ENCODE measurements around the gene STAT5B. TPM values are rescaled to one million over a fixed set of nuclear protein-coding genes. Genes with fewer than 3 reads are reported as not detected.

STAT5B gene
- total and polyA plus RNA-seq, 9 of the 15 experiments (the other 6 are each of a cell fraction or from before 2014, with no cell fraction given), result 20.8 to 176 (median 92.4) TPM

GRCh38 chr17:42179911-42180410 lies 96.2 kb downstream of the STAT5B start (continued):
- TF ChIP-seq SMARCC2 (IDR thresholded peaks at IDR 0.05; ENCODE audit: low read depth), result no peak
- TF ChIP-seq HDAC1 (IDR thresholded peaks at IDR 0.05), result peak in 1 of 2 experiments; percentile 70; a peak in 2 of 4 replicates
- TF ChIP-seq FOXP1 (CRISPR knock-in tag; IDR thresholded peaks at IDR 0.05), result peak; percentile 51; the same call in 1 of the 2 replicates
- no peak for TF ChIP-seq MTA2 (IDR thresholded peaks at IDR 0.05; ENCODE audit: low read depth)
- no peak for TF ChIP-seq DLX4 (CRISPR knock-in tag; IDR thresholded peaks at IDR 0.05)
- no peak for TF ChIP-seq FOXM1 (IDR thresholded peaks at IDR 0.05; ENCODE audit: low read depth)
- TF ChIP-seq FOXM1 (CRISPR knock-in tag; IDR thresholded peaks at IDR 0.05; ENCODE audit: low read depth), result peak; percentile 73; the same call in 1 of the 2 replicates
- TF ChIP-seq RBM22 (IDR thresholded peaks at IDR 0.05; ENCODE audit: low read depth, low read length, poor library complexity, severe bottlenecking), result peak; percentile 75
- 0 out of 2 replicates have a peak, but pooled peaks have one; percentile 52 for TF ChIP-seq NCOA1 (IDR thresholded peaks at IDR 0.05; ENCODE audit: low read depth)
- no peak for TF ChIP-seq SAFB2 (IDR thresholded peaks at IDR 0.05; ENCODE audit: borderline replicate concordance, low read depth, low read length, severe bottlenecking)
- no peak for TF ChIP-seq ZBTB8A (IDR thresholded peaks at IDR 0.05; ENCODE audit: partially characterized antibody)
- peak in 1 of 3 experiments; percentile 67 for TF ChIP-seq YY1 (IDR thresholded peaks at IDR 0.05; ENCODE audit: borderline replicate concordance in 1 of 3, control insufficient read depth in 1 of 3, extremely low read depth in 1 of 3, insufficient read depth in 3 of 3, insufficient read length in 1 of 3, insufficient replicate concordance in 2 of 3, low read depth in 1 of 3, low read length in 2 of 3)
- TF ChIP-seq FOXA1 (IDR thresholded peaks at IDR 0.05; ENCODE audit: borderline replicate concordance), result no peak
- no peak for TF ChIP-seq ZNF507 (tag; conservative IDR thresholded peaks at IDR 0.05)
- TF ChIP-seq RFX1 (IDR thresholded peaks at IDR 0.05), result peak; percentile 94
- no peak for TF ChIP-seq MAFF (IDR thresholded peaks at IDR 0.05; ENCODE audit: low read length)
- TF ChIP-seq ZBTB7A (IDR thresholded peaks at IDR 0.05; ENCODE audit: borderline replicate concordance, control insufficient read depth, low read depth, low read length), result no peak
- TF ChIP-seq FOXK1 (CRISPR knock-in tag; IDR thresholded peaks at IDR 0.05; ENCODE audit: borderline replicate concordance), result 0 out of 2 replicates have a peak, but pooled peaks have one; percentile 32
- TF ChIP-seq ZNF124 (CRISPR knock-in tag; IDR thresholded peaks at IDR 0.05), result no peak
- no peak for TF ChIP-seq MTA3 (IDR thresholded peaks at IDR 0.05; ENCODE audit: borderline replicate concordance)
- TF ChIP-seq RCOR1 (IDR thresholded peaks at IDR 0.05; ENCODE audit: borderline replicate concordance in 1 of 2, low read depth in 2 of 2, low read length in 2 of 2), result peak in 1 of 2 experiments; percentile 73; a peak in 1 of 4 replicates
- TF ChIP-seq RAD21 (CRISPR knock-in tag; conservative IDR thresholded peaks at IDR 0.05 in 1 of 2, IDR thresholded peaks at IDR 0.05 in 1 of 2), result no peak
- TF ChIP-seq TCF3 (CRISPR knock-in tag; IDR thresholded peaks at IDR 0.05), result no peak
- no peak for TF ChIP-seq KLF10 (CRISPR knock-in tag; IDR thresholded peaks at IDR 0.05)
- TF ChIP-seq GMEB1 (CRISPR knock-in tag; IDR thresholded peaks at IDR 0.05), result no peak
- TF ChIP-seq CREM (IDR thresholded peaks at IDR 0.05; ENCODE audit: low read depth), result peak; percentile 67
- TF ChIP-seq SIN3A (IDR thresholded peaks at IDR 0.05; ENCODE audit: borderline replicate concordance in 2 of 2, control insufficient read depth in 1 of 2, low read depth in 2 of 2, low read length in 2 of 2), result peak; percentile 69 to 88; a peak in 3 of 4 replicates
- TF ChIP-seq ZNF431 (CRISPR knock-in tag; IDR thresholded peaks at IDR 0.05), result no peak

Measured in K562 (cell line).